Measurements from ENCODE around the gene LRRN2.
"Not testable (repeated sequence)": the region's sequence is repeated elsewhere in the genome, so short reads cannot be mapped to it uniquely, and the experiment has no call there.

LRRN2 gene

GRCh38 chr1:204574016-204574864 lies 111.3 kb downstream of the LRRN2 start:
- no peak for DNase-seq (ENCODE audit: low spot score)

- DNase-seq (ENCODE audit: low spot score): no peak
Measured at GRCh38 chr1:204572923-204573922, 112.3 kb downstream of the LRRN2 start.

- no peak for DNase-seq (ENCODE audit: low spot score)
Measured at GRCh38 chr1:204571631-204572030, 113.9 kb downstream of the LRRN2 start.

GRCh38 chr1:204571128-204571527 lies 114.4 kb downstream of the LRRN2 start:
- DNase-seq (ENCODE audit: low spot score): no peak

GRCh38 chr1:204570021-204570420 lies 115.5 kb downstream of the LRRN2 start:
- not testable (repeated sequence) for DNase-seq (ENCODE audit: low spot score)

- DNase-seq (ENCODE audit: low spot score): no peak
Measured at GRCh38 chr1:204569478-204569877, 116.1 kb downstream of the LRRN2 start.

- no peak for DNase-seq (ENCODE audit: low spot score)
Measured at GRCh38 chr1:204568576-204569315, 116.8 kb downstream of the LRRN2 start.
